ENCODE results near the gene CCDC159.
"Not testable (repeated sequence)": the region's sequence is repeated elsewhere in the genome, so short reads cannot be mapped to it uniquely, and the experiment has no call there.

Gene CCDC159

DNA sequence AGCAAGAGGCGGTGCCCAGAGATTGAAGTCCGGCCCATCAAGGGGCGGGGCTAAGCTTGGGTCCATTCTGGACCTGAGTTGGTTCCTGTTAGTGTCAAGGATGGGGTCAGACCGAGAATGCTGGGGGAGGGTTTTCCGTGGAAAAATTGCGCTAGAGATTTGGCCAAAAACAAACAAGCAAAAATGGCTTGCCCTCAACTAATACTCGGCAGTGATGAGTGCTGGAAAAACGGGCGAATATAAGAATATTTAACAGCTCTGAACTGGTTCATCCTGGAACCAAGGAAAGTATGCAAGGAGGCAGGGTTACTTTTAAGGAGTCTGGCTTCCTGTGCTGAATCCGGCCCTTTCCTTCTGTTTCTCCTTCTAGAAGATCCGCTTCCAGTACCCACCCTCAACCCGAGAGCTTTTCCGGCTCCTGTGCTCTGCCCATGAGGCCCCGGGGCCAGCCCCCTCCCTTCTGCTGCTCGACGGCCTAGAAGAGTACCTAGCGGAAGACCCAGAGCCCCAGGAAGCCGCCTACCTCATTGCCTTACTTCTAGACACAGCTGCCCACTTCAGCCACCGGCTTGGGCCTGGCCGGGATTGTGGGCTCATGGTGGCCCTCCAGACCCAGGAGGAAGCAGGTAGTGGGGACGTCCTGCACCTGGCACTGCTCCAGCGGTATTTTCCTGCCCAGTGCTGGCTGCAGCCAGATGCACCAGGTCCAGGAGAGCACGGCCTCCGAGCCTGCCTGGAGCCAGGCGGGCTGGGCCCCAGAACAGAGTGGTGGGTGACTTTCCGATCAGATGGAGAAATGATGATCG lies 29.0 kb downstream of the CCDC159 start:
- no peaks in the 10 kb centered on the region for H3K27me3 ChIP-seq (ENCODE audit: insufficient read depth, low read length, poor library complexity)
- WGBS (ENCODE audit: extremely low coverage, insufficient coverage, low lambda C conversion rate), result no CpG with 5 or more reads among the region's 27 CpGs
- no peak overlapping the region for H4K8ac ChIP-seq (ENCODE audit: low read depth, low read length)
- peak overlapping the region; percentile 20 for H3K27ac ChIP-seq (ENCODE audit: low read depth, low read length)
- H3K4me1 ChIP-seq (ENCODE audit: control insufficient read depth, low read depth, low read length), result no peaks in the 10 kb centered on the region
- no peaks in the 10 kb centered on the region for H3K36me3 ChIP-seq (ENCODE audit: control insufficient read depth, insufficient read depth, low read length)
- peak overlapping the region; percentile 17 for H3K4ac ChIP-seq (ENCODE audit: low read depth, low read length)
- peak overlapping the region; percentile 7 for H3K18ac ChIP-seq (ENCODE audit: low read length)
- H2BK15ac ChIP-seq (replicated peaks; ENCODE audit: low read depth), result no peak overlapping the region
- no peak overlapping the region for H2BK5ac ChIP-seq (ENCODE audit: low read length)
- no peaks in the 10 kb centered on the region for H3K79me2 ChIP-seq (ENCODE audit: control insufficient read depth, insufficient read depth, low read length)
- H3K23ac ChIP-seq (ENCODE audit: low read length), result no peak overlapping the region
- H2AK5ac ChIP-seq (ENCODE audit: low read length), result no peak overlapping the region
- peak overlapping the region; percentile 46 for H3K4me3 ChIP-seq (ENCODE audit: low read length)
- H3K9ac ChIP-seq (ENCODE audit: low read length), result peak overlapping the region; percentile 63
- H3K79me1 ChIP-seq (ENCODE audit: low read length), result no peaks in the 10 kb centered on the region
- H3K56ac ChIP-seq (ENCODE audit: low read length), result peak overlapping the region; percentile 88
- no peak overlapping the region for H4K5ac ChIP-seq (ENCODE audit: low read length)
- DNase-seq, result peak; percentile 72
- H2BK120ac ChIP-seq (ENCODE audit: low read depth, low read length), result no peak overlapping the region
- H3K4me2 ChIP-seq (ENCODE audit: low read length), result peak overlapping the region; percentile 65

DNA sequence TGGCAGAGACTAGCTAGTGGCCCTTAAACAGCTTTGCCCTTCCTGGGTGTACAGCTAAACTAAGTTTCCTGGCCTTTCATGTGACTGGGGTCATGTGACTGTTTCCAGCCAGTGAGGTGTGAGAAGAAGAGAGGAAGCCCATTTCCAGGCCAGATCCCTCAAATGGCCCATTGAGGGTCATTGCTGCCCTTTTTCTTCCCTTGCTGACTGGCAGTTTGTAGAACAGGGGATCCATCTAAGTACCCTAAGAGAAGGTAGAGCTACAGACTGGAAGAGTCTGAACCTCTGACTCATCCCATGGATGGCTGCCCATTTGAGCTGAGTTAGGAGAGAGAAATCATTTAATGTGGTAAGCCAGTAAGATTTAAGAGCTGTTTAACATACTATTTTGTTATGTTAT lies 30.9 kb downstream of the CCDC159 start:
- Histone ChIP-seq H2BK15ac (replicated peaks; ENCODE audit: low read depth) (no peak overlapping the region), H3K36me3 (ENCODE audit: control insufficient read depth, insufficient read depth, low read length) (no peaks in the 10 kb centered on the region), H4K8ac (ENCODE audit: low read depth, low read length) (no peak overlapping the region), H3K23ac (ENCODE audit: low read length) (no peak overlapping the region), H2BK120ac (ENCODE audit: low read depth, low read length) (no peak overlapping the region), H3K27me3 (ENCODE audit: insufficient read depth, low read length, poor library complexity) (no peaks in the 10 kb centered on the region), H3K56ac (ENCODE audit: low read length) (no peak overlapping the region), H3K4me3 (ENCODE audit: low read length) (no peak overlapping the region), H3K9ac (ENCODE audit: low read length) (no peak overlapping the region), H3K4ac (ENCODE audit: low read depth, low read length) (no peak overlapping the region), H3K27ac (ENCODE audit: low read depth, low read length) (no peak overlapping the region), H2BK5ac (ENCODE audit: low read length) (no peak overlapping the region), H3K4me1 (ENCODE audit: control insufficient read depth, low read depth, low read length) (no peaks in the 10 kb centered on the region), H3K18ac (ENCODE audit: low read length) (no peak overlapping the region), H3K4me2 (ENCODE audit: low read length) (no peak overlapping the region), H3K79me2 (ENCODE audit: control insufficient read depth, insufficient read depth, low read length) (no peaks in the 10 kb centered on the region), H4K5ac (ENCODE audit: low read length) (peak overlapping the region; percentile 97), H2AK5ac (ENCODE audit: low read length) (no peak overlapping the region), H3K79me1 (ENCODE audit: low read length) (no peaks in the 10 kb centered on the region)
- no peak for DNase-seq

DNA sequence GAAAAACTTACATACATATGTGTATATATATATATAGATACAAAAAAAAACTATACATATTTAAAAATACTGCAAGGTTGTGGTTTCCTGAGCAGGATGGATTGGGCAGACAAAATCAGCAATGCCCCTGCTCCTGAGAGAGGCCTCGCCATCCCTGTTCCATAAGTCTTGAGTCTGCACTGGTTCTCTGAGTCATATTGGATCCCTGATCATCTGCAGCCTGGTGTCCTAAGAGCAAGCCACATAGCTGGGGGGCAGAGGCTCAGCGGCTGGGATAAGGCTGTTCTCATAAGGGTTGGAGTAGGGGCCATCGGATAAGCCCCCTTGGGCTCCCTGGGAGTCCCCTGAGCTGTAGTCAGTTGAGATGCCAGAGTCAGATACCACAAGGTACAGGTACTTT lies 31.4 kb downstream of the CCDC159 start:
- Histone ChIP-seq H3K79me2 (ENCODE audit: control insufficient read depth, insufficient read depth, low read length) (no peaks in the 10 kb centered on the region), H3K79me1 (ENCODE audit: low read length) (no peaks in the 10 kb centered on the region), H2BK120ac (ENCODE audit: low read depth, low read length) (no peak overlapping the region), H3K27ac (ENCODE audit: low read depth, low read length) (no peak overlapping the region), H2BK15ac (replicated peaks; ENCODE audit: low read depth) (no peak overlapping the region), H3K56ac (ENCODE audit: low read length) (no peak overlapping the region), H3K23ac (ENCODE audit: low read length) (no peak overlapping the region), H4K8ac (ENCODE audit: low read depth, low read length) (no peak overlapping the region), H3K4me3 (ENCODE audit: low read length) (no peak overlapping the region), H3K4ac (ENCODE audit: low read depth, low read length) (no peak overlapping the region), H4K5ac (ENCODE audit: low read length) (no peak overlapping the region), H3K9ac (ENCODE audit: low read length) (no peak overlapping the region), H3K18ac (ENCODE audit: low read length) (no peak overlapping the region), H3K27me3 (ENCODE audit: insufficient read depth, low read length, poor library complexity) (no peaks in the 10 kb centered on the region), H2BK5ac (ENCODE audit: low read length) (no peak overlapping the region), H3K4me1 (ENCODE audit: control insufficient read depth, low read depth, low read length) (no peaks in the 10 kb centered on the region), H2AK5ac (ENCODE audit: low read length) (no peak overlapping the region), H3K36me3 (ENCODE audit: control insufficient read depth, insufficient read depth, low read length) (no peaks in the 10 kb centered on the region), H3K4me2 (ENCODE audit: low read length) (no peak overlapping the region)
- no peak for DNase-seq
- WGBS (ENCODE audit: extremely low coverage, insufficient coverage, low lambda C conversion rate), result no CpG with 5 or more reads among the region's 3 CpGs

DNA sequence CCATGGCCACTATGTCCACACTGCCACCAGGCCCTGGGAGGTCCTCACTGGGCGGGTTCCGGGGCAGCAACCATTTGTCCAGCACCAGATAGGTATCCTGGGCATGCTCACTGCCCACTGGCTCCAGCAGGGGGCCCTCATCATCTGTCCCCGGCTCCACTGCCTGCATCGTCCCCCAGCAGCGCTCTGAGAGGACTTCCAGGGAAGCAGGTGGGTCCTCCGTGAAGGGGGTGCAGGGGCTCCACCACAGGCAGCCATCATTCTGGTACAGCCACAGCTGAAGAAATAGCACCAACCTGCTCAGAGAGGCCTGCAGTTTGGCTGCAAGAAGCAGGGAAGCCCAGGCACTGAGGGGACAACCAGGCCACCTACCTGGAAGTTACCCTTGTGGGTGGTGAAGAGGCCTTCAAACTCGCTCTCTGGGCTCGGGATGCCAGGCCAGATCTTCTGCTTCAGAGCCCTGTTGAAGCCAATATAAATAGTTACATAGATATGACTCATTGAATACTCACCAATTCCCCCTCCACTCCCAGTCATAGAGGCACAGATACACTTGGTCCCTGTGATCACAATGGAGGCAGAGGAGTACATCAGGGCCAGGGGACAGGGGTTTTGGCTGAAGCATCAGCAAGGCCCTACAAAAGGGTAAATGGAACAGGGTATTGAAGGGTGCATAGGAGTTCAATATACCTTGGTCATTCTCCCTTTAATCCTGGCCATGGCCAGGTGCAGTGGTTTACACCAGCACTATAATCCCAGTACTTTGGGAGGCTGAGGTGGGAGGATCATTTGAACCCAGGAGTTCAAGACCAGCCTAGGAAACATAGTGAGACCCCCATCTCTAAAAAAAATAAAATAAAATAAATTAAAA lies 32.2 kb downstream of the CCDC159 start:
- H3K18ac ChIP-seq (ENCODE audit: low read length), result no peak overlapping the region
- no peaks in the 10 kb centered on the region for H3K79me2 ChIP-seq (ENCODE audit: control insufficient read depth, insufficient read depth, low read length)
- H3K56ac ChIP-seq (ENCODE audit: low read length), result peak overlapping the region; percentile 5
- no peak overlapping the region for H2AK5ac ChIP-seq (ENCODE audit: low read length)
- WGBS (ENCODE audit: extremely low coverage, insufficient coverage, low lambda C conversion rate), result no CpG with 5 or more reads among the region's 8 CpGs
- H4K5ac ChIP-seq (ENCODE audit: low read length), result no peak overlapping the region
- H2BK15ac ChIP-seq (replicated peaks; ENCODE audit: low read depth), result no peak overlapping the region
- DNase-seq, result peak; percentile 75
- no peak overlapping the region for H3K23ac ChIP-seq (ENCODE audit: low read length)
- no peak overlapping the region for H2BK5ac ChIP-seq (ENCODE audit: low read length)
- no peaks in the 10 kb centered on the region for H3K4me1 ChIP-seq (ENCODE audit: control insufficient read depth, low read depth, low read length)
- no peak overlapping the region for H2BK120ac ChIP-seq (ENCODE audit: low read depth, low read length)
- H3K4ac ChIP-seq (ENCODE audit: low read depth, low read length), result no peak overlapping the region
- no peaks in the 10 kb centered on the region for H3K36me3 ChIP-seq (ENCODE audit: control insufficient read depth, insufficient read depth, low read length)
- H3K4me2 ChIP-seq (ENCODE audit: low read length), result no peak overlapping the region
- H3K4me3 ChIP-seq (ENCODE audit: low read length), result no peak overlapping the region
- H3K27me3 ChIP-seq (ENCODE audit: insufficient read depth, low read length, poor library complexity), result no peaks in the 10 kb centered on the region
- no peaks in the 10 kb centered on the region for H3K79me1 ChIP-seq (ENCODE audit: low read length)
- H3K27ac ChIP-seq (ENCODE audit: low read depth, low read length), result no peak overlapping the region
- H4K8ac ChIP-seq (ENCODE audit: low read depth, low read length), result no peak overlapping the region
- no peak overlapping the region for H3K9ac ChIP-seq (ENCODE audit: low read length)

DNA sequence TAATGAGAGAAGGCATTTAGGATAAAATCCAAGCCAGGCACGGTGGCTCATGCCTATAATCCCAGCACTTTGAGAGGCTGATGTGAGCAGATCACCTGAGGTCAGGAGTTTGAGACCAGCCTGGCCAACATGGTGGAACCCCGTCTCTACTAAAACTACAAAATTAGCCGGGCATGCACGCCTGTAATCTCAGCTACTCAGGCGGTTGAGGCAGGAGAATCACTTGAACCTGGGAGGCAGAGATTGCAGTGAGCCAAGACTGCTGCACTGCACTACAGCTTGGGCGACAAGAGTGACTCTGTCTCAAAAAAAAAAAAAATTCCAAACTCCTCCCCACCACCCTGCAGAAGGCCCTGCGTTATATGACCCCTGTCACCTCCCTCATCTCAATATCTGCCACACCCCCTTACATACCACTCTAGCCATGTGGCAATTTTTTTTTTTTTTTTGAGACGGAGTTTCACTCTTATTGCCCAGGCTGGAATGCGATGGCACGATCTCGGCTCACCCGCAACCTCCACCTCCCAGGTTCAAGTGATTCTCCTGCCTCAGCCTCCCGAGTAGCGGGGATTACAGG lies 33.0 kb downstream of the CCDC159 start:
- no CpG with 5 or more reads among the region's 14 CpGs for whole genome bisulfite sequencing (ENCODE audit: extremely low coverage, insufficient coverage, low lambda C conversion rate)
- H2AK5ac ChIP-seq (ENCODE audit: low read length); H2BK15ac ChIP-seq (replicated peaks; ENCODE audit: low read depth); H3K79me1 ChIP-seq (ENCODE audit: low read length); H3K79me2 ChIP-seq (ENCODE audit: control insufficient read depth, insufficient read depth, low read length); H2BK5ac ChIP-seq (ENCODE audit: low read length); H3K4me1 ChIP-seq (ENCODE audit: control insufficient read depth, low read depth, low read length); H3K27me3 ChIP-seq (ENCODE audit: insufficient read depth, low read length, poor library complexity); DNase-seq; H3K4ac ChIP-seq (ENCODE audit: low read depth, low read length); H2BK120ac ChIP-seq (ENCODE audit: low read depth, low read length); H4K5ac ChIP-seq (ENCODE audit: low read length); H3K9ac ChIP-seq (ENCODE audit: low read length); H3K18ac ChIP-seq (ENCODE audit: low read length); H3K4me3 ChIP-seq (ENCODE audit: low read length); H3K27ac ChIP-seq (ENCODE audit: low read depth, low read length); H3K36me3 ChIP-seq (ENCODE audit: control insufficient read depth, insufficient read depth, low read length); H4K8ac ChIP-seq (ENCODE audit: low read depth, low read length); H3K23ac ChIP-seq (ENCODE audit: low read length); H3K4me2 ChIP-seq (ENCODE audit: low read length); H3K56ac ChIP-seq (ENCODE audit: low read length): not testable (repeated sequence)

Data from mesendoderm (in vitro differentiated cells).